ENCODE results near the gene SPINK7. TPM values are rescaled to one million over a fixed set of nuclear protein-coding genes. Genes with fewer than 3 reads are reported as not detected.
"Not testable (repeated sequence)": the region's sequence is repeated elsewhere in the genome, so short reads cannot be mapped to it uniquely, and the experiment has no call there.

The SPINK7 gene
- not detected for polyA plus RNA-seq

- Mint-ChIP-seq H3K4me1 (no peaks in the 10 kb centered on the region), H3K27me3 (ENCODE audit: low read depth in 3 of 3) (peaks cover 0 to 4% (median 2%) of the 10 kb centered on the region in 3 donors), H3K36me3 (no peaks in the 10 kb centered on the region), H3K9me3 (peaks cover 0 to 6% (median 3%) of the 10 kb centered on the region in 6 donors), H3K27ac (no peak within 1 kb of the TSS), H3K4me3 (no peak within 1 kb of the TSS)
- DNase-seq: no peak
Measured at GRCh38 chr5:148312153-148312552, at the start of gene SPINK7. Gene SPINK7, plus strand, starts transcription at chr5:148312423. Its CDS starts 61 bp downstream, at chr5:148312484.

- H3K4me3 Mint-ChIP-seq: no peak overlapping the region
- no peak for DNase-seq
- no peaks in the 10 kb centered on the region for H3K36me3 Mint-ChIP-seq
- H3K4me1 Mint-ChIP-seq: no peaks in the 10 kb centered on the region
- H3K9me3 Mint-ChIP-seq: peaks cover 0 to 14% (median 4%) of the 10 kb centered on the region in 6 donors
- no peak overlapping the region for H3K27ac Mint-ChIP-seq
- H3K27me3 Mint-ChIP-seq (ENCODE audit: low read depth in 3 of 3): peaks cover 0 to 4% (median 0%) of the 10 kb centered on the region in 3 donors
Measured at GRCh38 chr5:148267962-148268361, 44.3 kb upstream of the SPINK7 start.

GRCh38 chr5:148268566-148268965 lies 43.7 kb upstream of the SPINK7 start, which contains the start of gene SPINK13:
Gene SPINK13, plus strand, starts transcription at chr5:148268794. Its CDS starts 1,279 bp downstream, at chr5:148270073.
- Mint-ChIP-seq H3K27ac (no peak within 1 kb of the TSS), H3K36me3 (no peaks in the 10 kb centered on the region), H3K27me3 (ENCODE audit: low read depth in 3 of 3) (peaks cover 0 to 4% (median 0%) of the 10 kb centered on the region in 3 donors), H3K4me3 (no peak within 1 kb of the TSS), H3K9me3 (peaks cover 0 to 13% (median 4%) of the 10 kb centered on the region in 6 donors), H3K4me1 (no peaks in the 10 kb centered on the region)
- DNase-seq: no peak

- peaks cover 0 to 15% (median 2%) of the 10 kb centered on the region in 3 donors for H3K27me3 Mint-ChIP-seq (ENCODE audit: low read depth in 3 of 3)
- not testable (repeated sequence) for H3K4me3 Mint-ChIP-seq
Measured at GRCh38 chr5:148275129-148275528, 37.1 kb upstream of the SPINK7 start.

GRCh38 chr5:148280893-148281292 lies 31.3 kb upstream of the SPINK7 start:
- Mint-ChIP-seq H3K27me3 (ENCODE audit: low read depth in 3 of 3) (peaks cover 1 to 13% (median 2%) of the 10 kb centered on the region in 3 donors), H3K9me3 (peaks cover 0 to 36% (median 14%) of the 10 kb centered on the region in 6 donors)
- not testable (repeated sequence) for H3K27ac Mint-ChIP-seq, H3K36me3 Mint-ChIP-seq, H3K4me1 Mint-ChIP-seq, H3K4me3 Mint-ChIP-seq, DNase-seq

More at GRCh38 chr5:148275129-148275528, 37.1 kb upstream of the SPINK7 start:
- not testable (repeated sequence) for DNase-seq, H3K4me1 Mint-ChIP-seq, H3K27ac Mint-ChIP-seq, H3K36me3 Mint-ChIP-seq
- peaks cover 0 to 30% (median 19%) of the 10 kb centered on the region in 6 donors for H3K9me3 Mint-ChIP-seq

GRCh38 chr5:148281336-148281735 lies 30.9 kb upstream of the SPINK7 start:
- H3K27me3 Mint-ChIP-seq (ENCODE audit: low read depth in 3 of 3): peaks cover 1 to 13% (median 2%) of the 10 kb centered on the region in 3 donors
- not testable (repeated sequence) for H3K27ac Mint-ChIP-seq, DNase-seq, H3K36me3 Mint-ChIP-seq, H3K4me1 Mint-ChIP-seq, H3K4me3 Mint-ChIP-seq
- peaks cover 0 to 31% (median 12%) of the 10 kb centered on the region in 6 donors for H3K9me3 Mint-ChIP-seq

GRCh38 chr5:148290271-148291195 lies 21.7 kb upstream of the SPINK7 start:
- peaks cover 0 to 4% (median 0%) of the 10 kb centered on the region in 6 donors for H3K9me3 Mint-ChIP-seq
- peaks cover 0 to 2% (median 0%) of the 10 kb centered on the region in 3 donors for H3K27me3 Mint-ChIP-seq (ENCODE audit: low read depth in 3 of 3)
- no peak overlapping the region for H3K27ac Mint-ChIP-seq
- H3K4me1 Mint-ChIP-seq: no peaks in the 10 kb centered on the region
- no peaks in the 10 kb centered on the region for H3K36me3 Mint-ChIP-seq
- H3K4me3 Mint-ChIP-seq: no peak overlapping the region
- no peak for DNase-seq

- H3K9me3 Mint-ChIP-seq: peaks cover 0 to 2% (median 0%) of the 10 kb centered on the region in 6 donors
- H3K4me1 Mint-ChIP-seq: no peaks in the 10 kb centered on the region
- peaks cover 0 to 1% (median 0%) of the 10 kb centered on the region in 3 donors for H3K27me3 Mint-ChIP-seq (ENCODE audit: low read depth in 3 of 3)
- H3K27ac Mint-ChIP-seq: no peak overlapping the region
- H3K36me3 Mint-ChIP-seq: no peaks in the 10 kb centered on the region
- no peak overlapping the region for H3K4me3 Mint-ChIP-seq
- DNase-seq: no peak
Measured at GRCh38 chr5:148297731-148298130, 14.5 kb upstream of the SPINK7 start.

GRCh38 chr5:148306446-148306845 lies 5.8 kb upstream of the SPINK7 start:
- peaks cover 0 to 6% (median 5%) of the 10 kb centered on the region in 3 donors for H3K27me3 Mint-ChIP-seq (ENCODE audit: low read depth in 3 of 3)
- DNase-seq: no peak
- H3K4me1 Mint-ChIP-seq: no peaks in the 10 kb centered on the region
- H3K36me3 Mint-ChIP-seq: no peaks in the 10 kb centered on the region
- no peak overlapping the region for H3K27ac Mint-ChIP-seq
- H3K4me3 Mint-ChIP-seq: no peak overlapping the region
- peaks cover 0 to 5% (median 3%) of the 10 kb centered on the region in 6 donors for H3K9me3 Mint-ChIP-seq

- H3K27me3 Mint-ChIP-seq (ENCODE audit: low read depth in 3 of 3): peaks cover 0 to 6% (median 3%) of the 10 kb centered on the region in 3 donors
- H3K4me3 Mint-ChIP-seq: no peak overlapping the region
- no peak for DNase-seq
- no peaks in the 10 kb centered on the region for H3K36me3 Mint-ChIP-seq
- no peaks in the 10 kb centered on the region for H3K4me1 Mint-ChIP-seq
- no peak overlapping the region for H3K27ac Mint-ChIP-seq
- peaks cover 0 to 5% (median 3%) of the 10 kb centered on the region in 6 donors for H3K9me3 Mint-ChIP-seq
Measured at GRCh38 chr5:148309019-148309418, 3.2 kb upstream of the SPINK7 start.

- H3K4me3 Mint-ChIP-seq: no peak overlapping the region
- H3K27ac Mint-ChIP-seq: no peak overlapping the region
- H3K4me1 Mint-ChIP-seq: no peaks in the 10 kb centered on the region
- peaks cover 0 to 6% (median 2%) of the 10 kb centered on the region in 3 donors for H3K27me3 Mint-ChIP-seq (ENCODE audit: low read depth in 3 of 3)
- no peaks in the 10 kb centered on the region for H3K36me3 Mint-ChIP-seq
- no peak for DNase-seq
- peaks cover 0 to 5% (median 3%) of the 10 kb centered on the region in 6 donors for H3K9me3 Mint-ChIP-seq
Measured at GRCh38 chr5:148309746-148310145, 2.5 kb upstream of the SPINK7 start.

- Mint-ChIP-seq H3K36me3 (no peaks in the 10 kb centered on the region), H3K9me3 (peaks cover 0 to 5% (median 3%) of the 10 kb centered on the region in 6 donors), H3K27ac (no peak overlapping the region)
Measured at GRCh38 chr5:148311484-148311883, 739 bp upstream of the SPINK7 start.

GRCh38 chr5:148314187-148314586 lies 2.0 kb downstream of the SPINK7 start:
- H3K4me3 Mint-ChIP-seq: no peak overlapping the region
- no peaks in the 10 kb centered on the region for H3K36me3 Mint-ChIP-seq
- peaks cover 0 to 4% (median 3%) of the 10 kb centered on the region in 6 donors for H3K9me3 Mint-ChIP-seq
- DNase-seq: no peak
- H3K27me3 Mint-ChIP-seq (ENCODE audit: low read depth in 3 of 3): peaks cover 0 to 3% (median 0%) of the 10 kb centered on the region in 3 donors
- H3K4me1 Mint-ChIP-seq: no peaks in the 10 kb centered on the region
- no peak overlapping the region for H3K27ac Mint-ChIP-seq

More at GRCh38 chr5:148311484-148311883, 739 bp upstream of the SPINK7 start:
- peaks cover 0 to 6% (median 2%) of the 10 kb centered on the region in 3 donors for H3K27me3 Mint-ChIP-seq (ENCODE audit: low read depth in 3 of 3)
- H3K4me3 Mint-ChIP-seq: no peak overlapping the region
- no peaks in the 10 kb centered on the region for H3K4me1 Mint-ChIP-seq
- DNase-seq: no peak

GRCh38 chr5:148314731-148315130 lies 2.5 kb downstream of the SPINK7 start:
- no peak for DNase-seq
- Mint-ChIP-seq H3K27me3 (ENCODE audit: low read depth in 3 of 3) (peaks cover 0 to 2% (median 2%) of the 10 kb centered on the region in 3 donors), H3K4me1 (no peaks in the 10 kb centered on the region), H3K4me3 (no peak overlapping the region), H3K27ac (no peak overlapping the region), H3K36me3 (no peaks in the 10 kb centered on the region), H3K9me3 (peaks cover 0 to 7% (median 3%) of the 10 kb centered on the region in 6 donors)
